Effector memory CD8-positive, alpha-beta T cell (primary cell): Measurements from ENCODE around the gene SLC35F4.
"Not testable (repeated sequence)": the region's sequence is repeated elsewhere in the genome, so short reads cannot be mapped to it uniquely, and the experiment has no call there.

Source experiments
- ATAC-seq: fragments of 150-1000 bp; cut with Tn5 transposase; replicated peaks from 2 replicates; pipeline ENCODE4 v1.10.0; 2021; ENCODE audit warnings: mild to moderate bottlenecking, moderate library complexity
- DNase-seq, 3 experiments: peaks; one replicate each; pipeline ENCODE4 v3.0.0; 2021
- H3K27ac Mint-ChIP-seq, 2 donors: one replicate each; pipeline ENCODE4 v1.8.0; 2022; ENCODE audit warnings: mild to moderate bottlenecking in 2 of 2, mixed read lengths in 2 of 2, moderate library complexity in 2 of 2
- H3K27me3 Mint-ChIP-seq, 2 donors: one replicate each; pipeline ENCODE4 v1.8.0; 2022; ENCODE audit warnings: mixed read lengths in 2 of 2
- H3K36me3 Mint-ChIP-seq: one replicate; pipeline ENCODE4 v1.8.0; 2022; ENCODE audit warnings: mild to moderate bottlenecking, moderate library complexity, mixed read lengths; ENCODE audit not compliant: insufficient read depth
- H3K4me1 Mint-ChIP-seq, 2 donors: one replicate each; pipeline ENCODE4 v1.8.0; 2022; ENCODE audit warnings: low read depth in 2 of 2, mixed read lengths in 2 of 2
- H3K4me3 Mint-ChIP-seq, 2 donors: one replicate each; pipeline ENCODE4 v1.8.0; 2022; ENCODE audit warnings: mild to moderate bottlenecking in 2 of 2, mixed read lengths in 2 of 2, moderate library complexity in 2 of 2
- H3K9me3 Mint-ChIP-seq, 2 donors: one replicate each; pipeline ENCODE4 v1.8.0; 2022; ENCODE audit warnings: mixed read lengths in 2 of 2

The SLC35F4 gene

DNA sequence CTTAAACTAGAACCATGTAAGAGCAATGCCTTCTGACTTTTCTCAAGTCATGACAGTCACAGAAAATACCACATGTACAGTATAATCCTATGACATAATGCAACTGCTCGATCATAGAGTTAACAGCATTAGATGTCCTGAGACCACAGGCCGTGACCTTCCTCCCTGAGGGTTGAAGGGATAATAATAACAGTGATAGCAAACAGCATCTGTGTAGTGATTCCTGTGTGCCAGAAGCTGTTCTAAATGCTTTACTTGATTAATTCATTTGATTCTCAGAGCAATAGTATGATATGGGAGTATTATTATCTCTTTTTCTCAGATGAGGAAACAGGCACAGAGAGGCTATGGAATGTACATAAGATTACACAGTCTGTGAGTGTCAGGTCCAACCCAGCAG lies 53.2 kb downstream of the SLC35F4 start:
- H3K9me3 Mint-ChIP-seq: no peaks in the 10 kb centered on the region
- ATAC-seq (no peak), DNase-seq (no peak)
- H3K27me3 Mint-ChIP-seq: no peaks in the 10 kb centered on the region
- H3K4me3 Mint-ChIP-seq: no peak overlapping the region
- no peak overlapping the region for H3K27ac Mint-ChIP-seq
- no peaks in the 10 kb centered on the region for H3K36me3 Mint-ChIP-seq
- no peaks in the 10 kb centered on the region for H3K4me1 Mint-ChIP-seq

DNA sequence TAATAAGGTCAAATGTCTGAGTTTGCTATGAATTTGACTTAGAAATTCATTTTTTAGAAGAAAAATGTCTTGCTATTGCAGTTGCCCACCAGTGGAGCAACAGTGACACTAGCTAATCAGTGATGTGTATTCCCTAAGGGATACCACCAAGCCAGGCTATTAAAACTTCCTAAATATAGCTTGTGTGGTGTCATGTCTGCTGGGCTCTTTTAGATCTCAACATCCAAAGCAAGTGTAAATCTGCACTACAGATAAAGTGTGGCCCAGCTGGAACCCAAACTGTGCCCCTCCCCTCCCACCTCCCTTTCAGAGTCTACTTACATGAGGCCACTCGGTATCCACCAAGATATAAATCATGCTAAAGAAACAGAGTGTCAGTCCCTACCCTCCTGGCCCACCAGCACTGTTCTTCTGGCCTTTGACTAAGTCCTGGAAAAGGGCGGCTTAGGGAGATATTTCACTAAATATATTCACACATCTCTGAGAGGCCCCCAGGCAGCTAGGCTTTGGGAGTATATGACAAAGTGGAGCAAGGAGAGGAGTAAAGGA lies 53.8 kb downstream of the SLC35F4 start:
- no peaks in the 10 kb centered on the region for H3K27me3 Mint-ChIP-seq
- H3K9me3 Mint-ChIP-seq: no peaks in the 10 kb centered on the region
- no peak overlapping the region for H3K4me3 Mint-ChIP-seq
- H3K4me1 Mint-ChIP-seq: no peaks in the 10 kb centered on the region
- DNase-seq (no peak), ATAC-seq (no peak)
- H3K36me3 Mint-ChIP-seq: no peaks in the 10 kb centered on the region
- no peak overlapping the region for H3K27ac Mint-ChIP-seq

GRCh38 chr14:57809808-57810207 lies 56.1 kb downstream of the SLC35F4 start:
- Mint-ChIP-seq H3K36me3 (no peaks in the 10 kb centered on the region), H3K4me3 (no peak overlapping the region), H3K4me1 (no peaks in the 10 kb centered on the region), H3K27ac (no peak overlapping the region), H3K27me3 (no peaks in the 10 kb centered on the region), H3K9me3 (no peaks in the 10 kb centered on the region)
- DNase-seq (no peak), ATAC-seq (no peak)

GRCh38 chr14:57797160-57797559 lies 68.7 kb downstream of the SLC35F4 start:
- no peak for ATAC-seq
- no peak for DNase-seq
- Mint-ChIP-seq H3K4me1 (no peaks in the 10 kb centered on the region), H3K4me3 (no peak overlapping the region), H3K27me3 (no peaks in the 10 kb centered on the region), H3K36me3 (no peaks in the 10 kb centered on the region), H3K9me3 (peaks cover 0 to 4% of the 10 kb centered on the region in 2 donors), H3K27ac (no peak overlapping the region)

DNA sequence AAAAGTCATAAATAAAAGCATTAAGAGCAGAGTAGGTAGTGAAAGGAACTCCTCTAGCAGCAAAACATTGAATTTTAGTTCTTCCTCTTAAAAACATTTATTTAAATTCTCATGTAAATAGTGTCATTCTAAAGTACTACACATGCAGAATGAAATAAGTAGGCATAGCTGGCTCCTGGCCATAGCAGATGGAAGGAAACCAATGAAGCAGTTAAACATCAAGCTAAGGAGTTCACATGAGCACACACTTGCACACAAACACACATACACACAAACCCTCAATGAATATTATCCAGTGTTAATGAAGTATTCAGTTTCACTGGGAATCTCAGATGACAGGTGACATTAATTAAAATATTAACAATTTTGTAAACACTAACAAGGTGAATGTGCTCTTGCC lies 69.3 kb downstream of the SLC35F4 start:
- DNase-seq (no peak), ATAC-seq (no peak)
- peaks cover 0 to 6% of the 10 kb centered on the region in 2 donors for H3K9me3 Mint-ChIP-seq
- H3K27me3 Mint-ChIP-seq: no peaks in the 10 kb centered on the region
- H3K4me3 Mint-ChIP-seq: no peak overlapping the region
- no peak overlapping the region for H3K27ac Mint-ChIP-seq
- no peaks in the 10 kb centered on the region for H3K4me1 Mint-ChIP-seq
- no peaks in the 10 kb centered on the region for H3K36me3 Mint-ChIP-seq

GRCh38 chr14:57785058-57785457 lies 80.8 kb downstream of the SLC35F4 start:
- H3K27me3 Mint-ChIP-seq: no peaks in the 10 kb centered on the region
- H3K9me3 Mint-ChIP-seq: peaks cover 8 to 36% of the 10 kb centered on the region in 2 donors
- H3K27ac Mint-ChIP-seq: no peak overlapping the region
- no peak overlapping the region for H3K4me3 Mint-ChIP-seq
- no peaks in the 10 kb centered on the region for H3K36me3 Mint-ChIP-seq
- H3K4me1 Mint-ChIP-seq: no peaks in the 10 kb centered on the region
- DNase-seq: no peak
- ATAC-seq: no peak

GRCh38 chr14:57771801-57772200 lies 94.1 kb downstream of the SLC35F4 start:
- Mint-ChIP-seq H3K27ac (no peak overlapping the region), H3K36me3 (no peaks in the 10 kb centered on the region), H3K27me3 (no peaks in the 10 kb centered on the region), H3K9me3 (peaks cover 14 to 15% of the 10 kb centered on the region in 2 donors), H3K4me1 (no peaks in the 10 kb centered on the region), H3K4me3 (no peak overlapping the region)
- no peak for ATAC-seq
- no peak for DNase-seq

- Mint-ChIP-seq H3K4me3 (no peak overlapping the region), H3K4me1 (no peaks in the 10 kb centered on the region), H3K36me3 (no peaks in the 10 kb centered on the region), H3K9me3 (peaks cover 9 to 12% of the 10 kb centered on the region in 2 donors), H3K27me3 (no peaks in the 10 kb centered on the region), H3K27ac (no peak overlapping the region)
- DNase-seq: no peak
- ATAC-seq: no peak
These were observed 95.9 kb downstream of the SLC35F4 start for GRCh38 chr14:57769863-57770523.

- Mint-ChIP-seq H3K4me1 (no peaks in the 10 kb centered on the region), H3K27ac (no peak overlapping the region), H3K36me3 (no peaks in the 10 kb centered on the region), H3K9me3 (peaks cover 2 to 7% of the 10 kb centered on the region in 2 donors), H3K27me3 (no peaks in the 10 kb centered on the region), H3K4me3 (no peak overlapping the region)
- DNase-seq: no peak
- ATAC-seq: no peak
These were observed 104.1 kb downstream of the SLC35F4 start for GRCh38 chr14:57761800-57762199.

DNA sequence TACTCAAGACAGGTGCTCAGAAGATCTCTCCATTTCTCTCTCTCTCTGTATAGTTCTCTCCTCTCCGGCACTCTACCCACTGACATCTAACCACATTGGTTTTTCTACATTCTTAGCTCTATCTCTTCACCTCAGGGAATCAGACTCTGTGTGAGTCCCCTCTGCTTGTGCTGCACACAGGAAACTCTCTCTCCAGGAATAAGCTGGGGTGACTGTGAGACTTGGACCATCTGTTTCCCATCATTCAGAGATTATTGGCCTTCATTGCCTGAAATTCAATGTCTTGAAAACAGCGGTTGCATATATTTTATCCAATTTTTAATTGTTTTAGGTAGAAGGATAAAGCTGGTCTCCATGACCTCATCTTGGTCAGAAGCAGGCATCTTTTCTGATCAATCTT lies 105.0 kb downstream of the SLC35F4 start:
- ATAC-seq: no peak
- Mint-ChIP-seq H3K27ac (no peak overlapping the region), H3K9me3 (peaks cover 2 to 7% of the 10 kb centered on the region in 2 donors), H3K4me3 (no peak overlapping the region), H3K27me3 (no peaks in the 10 kb centered on the region), H3K4me1 (no peaks in the 10 kb centered on the region), H3K36me3 (no peaks in the 10 kb centered on the region)
- DNase-seq: no peak

- Mint-ChIP-seq H3K4me3 (no peak overlapping the region), H3K4me1 (no peaks in the 10 kb centered on the region), H3K27ac (no peak overlapping the region), H3K9me3 (no peaks in the 10 kb centered on the region), H3K36me3 (no peaks in the 10 kb centered on the region), H3K27me3 (no peaks in the 10 kb centered on the region)
- DNase-seq (no peak), ATAC-seq (no peak)
These were observed 110.8 kb downstream of the SLC35F4 start for GRCh38 chr14:57755018-57755521.

DNA sequence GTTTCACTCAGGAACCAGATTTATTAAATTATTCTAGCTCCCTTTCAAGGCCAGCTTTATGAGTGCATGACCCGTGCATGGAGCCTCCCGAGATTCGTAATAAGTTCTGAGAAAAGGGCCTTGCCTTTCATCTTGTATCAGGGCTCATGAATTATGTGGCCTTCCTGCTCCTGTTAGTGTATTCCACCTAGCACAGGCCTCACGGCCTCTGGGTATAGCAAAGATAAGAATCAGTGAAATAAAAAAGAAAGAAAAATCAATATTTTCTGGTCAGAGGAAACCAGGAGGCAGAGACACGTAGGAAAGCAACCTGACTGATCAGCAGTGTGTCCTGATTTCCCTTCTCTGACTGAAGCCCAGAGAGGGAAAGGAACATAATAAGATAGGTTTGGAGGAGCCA lies 111.4 kb downstream of the SLC35F4 start:
- DNase-seq (no peak), ATAC-seq (no peak)
- Mint-ChIP-seq H3K27ac (no peak overlapping the region), H3K4me1 (no peaks in the 10 kb centered on the region), H3K27me3 (no peaks in the 10 kb centered on the region), H3K9me3 (no peaks in the 10 kb centered on the region), H3K4me3 (no peak overlapping the region), H3K36me3 (no peaks in the 10 kb centered on the region)

- H3K36me3 Mint-ChIP-seq: no peaks in the 10 kb centered on the region
- no peaks in the 10 kb centered on the region for H3K27me3 Mint-ChIP-seq
- H3K4me1 Mint-ChIP-seq: no peaks in the 10 kb centered on the region
- no peaks in the 10 kb centered on the region for H3K9me3 Mint-ChIP-seq
- no peak for ATAC-seq
- no peak for DNase-seq
- H3K27ac Mint-ChIP-seq: no peak overlapping the region
- H3K4me3 Mint-ChIP-seq: no peak overlapping the region
These were observed 112.1 kb downstream of the SLC35F4 start for GRCh38 chr14:57753821-57754220.

GRCh38 chr14:57752142-57752695 lies 113.7 kb downstream of the SLC35F4 start:
- not testable (repeated sequence) for DNase-seq, H3K4me1 Mint-ChIP-seq

More at GRCh38 chr14:57752142-57752695, 113.7 kb downstream of the SLC35F4 start:
- not testable (repeated sequence) for H3K27ac Mint-ChIP-seq, H3K9me3 Mint-ChIP-seq, H3K4me3 Mint-ChIP-seq, H3K27me3 Mint-ChIP-seq, H3K36me3 Mint-ChIP-seq, ATAC-seq
